Erythroblast (primary cell): Measurements from ENCODE around the gene SYNJ2.

Experiments used
- GATA1 ChIP-seq: IDR thresholded peaks from 2 replicates; pipeline ENCODE4 v1.6.1; 2011; ENCODE audit warnings: low read depth, mild to moderate bottlenecking, control low read depth, low read length, moderate library complexity
- POLR2A ChIP-seq: IDR thresholded peaks from 2 replicates; pipeline ENCODE4 v1.6.1; 2011; ENCODE audit warnings: mild to moderate bottlenecking, low read length

GRCh38 chr6:158021814-158022748, 40.4 kb downstream of the SYNJ2 start:
- no peak for TF ChIP-seq POLR2A
- no peak for TF ChIP-seq GATA1
